Thymus (tissue), 11 donors: Measurements from ENCODE around the gene KCNIP1. TPM values are rescaled to one million over a fixed set of nuclear protein-coding genes. Genes with fewer than 3 reads are reported as not detected.

Experiments used
- DNase-seq, 9 donors: peaks; one replicate each; pipeline ENCODE4 v3.0.0-alpha.2; 2013; ENCODE audit warnings: low spot score in 9 of 9, low read depth in 6 of 9, missing footprints in 1 of 9
- H3K27ac ChIP-seq, 2 donors: one replicate each; pipeline ENCODE4 v1.5.1; 2013; ENCODE audit warnings: control low read depth in 1 of 2, low read depth in 1 of 2, low read length in 1 of 2, mild to moderate bottlenecking in 1 of 2, moderate library complexity in 1 of 2
- H3K27me3 ChIP-seq, 2 donors: one replicate each; pipeline ENCODE4 v1.5.1; 2013; ENCODE audit warnings: low read length in 1 of 2; ENCODE audit not compliant: control insufficient read depth in 2 of 2, insufficient read depth in 1 of 2
- H3K36me3 ChIP-seq, 2 donors: one replicate each; pipeline ENCODE4 v1.5.1; 2013; ENCODE audit warnings: low read length in 1 of 2, mild to moderate bottlenecking in 1 of 2, moderate library complexity in 1 of 2; ENCODE audit not compliant: control insufficient read depth in 2 of 2, insufficient read depth in 2 of 2
- H3K4me1 ChIP-seq, 2 donors: one replicate each; pipeline ENCODE4 v1.5.1; 2013; ENCODE audit warnings: low read length in 2 of 2; ENCODE audit not compliant: control insufficient read depth in 2 of 2, insufficient read depth in 2 of 2
- H3K4me3 ChIP-seq, 2 donors: one replicate each; pipeline ENCODE4 v1.5.1; 2013; ENCODE audit warnings: low read length in 2 of 2, control low read depth in 1 of 2, mild to moderate bottlenecking in 1 of 2
- H3K9me3 ChIP-seq, 2 donors: one replicate each; pipeline ENCODE4 v1.5.1; 2013; ENCODE audit warnings: low read length in 1 of 2, mild to moderate bottlenecking in 1 of 2; ENCODE audit not compliant: control insufficient read depth in 2 of 2, insufficient read depth in 1 of 2
- WGBS: extraction: QIAGEN DNeasy Blood & Tissue Kit; methylation state at CpG from one replicate; pipeline ENCODE4 v1.1.7; 2013; 5-methylcytosine and 5-hydroxymethylcytosine counted together
- polyA plus RNA-seq: library from polyadenylated mRNA; stranded (reverse); fragments of 200-250 nt; gene quantifications from one replicate; pipeline ENCODE4 v1.2.3, GENCODE V29; 2013
- total RNA-seq: library from RNA; stranded (reverse); fragments of 120-200 nt; gene quantifications from one replicate; pipeline ENCODE4 v1.2.4, GENCODE V29; 2013
- donor health status: healthy.

Gene KCNIP1
- total and polyA plus RNA-seq, 2 donors, result 0.09 to 0.23 TPM

- WGBS, result 90% methylated on average over 2 of the region's 2 CpGs
- H3K27me3 ChIP-seq, result no peaks in the 10 kb centered on the region
- no peak overlapping the region for H3K27ac ChIP-seq
- no peaks in the 10 kb centered on the region for H3K9me3 ChIP-seq
- H3K4me1 ChIP-seq, result no peaks in the 10 kb centered on the region
- H3K36me3 ChIP-seq, result no peaks in the 10 kb centered on the region
- DNase-seq, result no peak
- H3K4me3 ChIP-seq, result no peak overlapping the region
Measured at GRCh38 chr5:170523830-170524229, 20.0 kb downstream of the KCNIP1 start.

- WGBS, result 97% methylated on average over 3 of the region's 3 CpGs
- H3K4me1 ChIP-seq, result no peaks in the 10 kb centered on the region
- H3K27me3 ChIP-seq, result no peaks in the 10 kb centered on the region
- H3K27ac ChIP-seq, result no peak overlapping the region
- no peaks in the 10 kb centered on the region for H3K36me3 ChIP-seq
- no peak overlapping the region for H3K4me3 ChIP-seq
- no peaks in the 10 kb centered on the region for H3K9me3 ChIP-seq
- DNase-seq, result no peak
Measured at GRCh38 chr5:170524576-170524975, 20.8 kb downstream of the KCNIP1 start.

- Histone ChIP-seq H3K27ac (no peak overlapping the region), H3K36me3 (no peaks in the 10 kb centered on the region), H3K9me3 (no peaks in the 10 kb centered on the region), H3K27me3 (no peaks in the 10 kb centered on the region), H3K4me3 (no peak overlapping the region), H3K4me1 (no peaks in the 10 kb centered on the region)
- no peak for DNase-seq
- WGBS, result 97% methylated on average over 7 of the region's 7 CpGs
Measured at GRCh38 chr5:170525470-170526211, 21.8 kb downstream of the KCNIP1 start.

DNA sequence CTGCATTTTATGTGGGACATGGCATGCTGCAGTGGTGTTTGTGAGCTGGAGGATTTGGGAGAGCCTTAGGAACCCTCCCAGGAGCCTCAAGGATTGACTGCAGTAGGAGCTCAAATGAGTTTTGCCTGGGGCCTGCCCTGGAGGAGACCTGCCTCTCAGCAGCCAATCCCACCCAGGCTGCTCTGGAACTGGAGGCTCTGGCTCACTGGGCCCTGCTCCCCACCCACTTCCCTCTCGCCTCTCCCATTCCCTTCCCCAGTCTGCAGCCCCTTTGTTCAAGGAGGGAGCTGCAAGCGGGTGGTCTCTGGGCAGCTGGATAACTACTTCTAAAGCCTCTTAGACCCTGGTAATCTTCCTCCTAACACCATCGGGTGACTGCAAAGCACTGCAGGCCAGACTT lies 24.2 kb downstream of the KCNIP1 start:
- WGBS, result 94% methylated on average over 3 of the region's 3 CpGs
- Histone ChIP-seq H3K4me3 (no peak overlapping the region), H3K4me1 (no peaks in the 10 kb centered on the region), H3K9me3 (no peaks in the 10 kb centered on the region), H3K27me3 (peaks cover 0 to 3% of the 10 kb centered on the region in 2 donors), H3K27ac (no peak overlapping the region), H3K36me3 (no peaks in the 10 kb centered on the region)
- DNase-seq, result no peak

GRCh38 chr5:170528976-170529375 lies 25.2 kb downstream of the KCNIP1 start:
- 90% methylated on average over 1 of the region's 1 CpG for WGBS
- no peaks in the 10 kb centered on the region for H3K36me3 ChIP-seq
- no peaks in the 10 kb centered on the region for H3K4me1 ChIP-seq
- no peak for DNase-seq
- peaks cover 0 to 3% of the 10 kb centered on the region in 2 donors for H3K27me3 ChIP-seq
- no peak overlapping the region for H3K27ac ChIP-seq
- no peaks in the 10 kb centered on the region for H3K9me3 ChIP-seq
- no peak overlapping the region for H3K4me3 ChIP-seq

GRCh38 chr5:170532935-170533334 lies 29.1 kb downstream of the KCNIP1 start:
- Histone ChIP-seq H3K27ac (no peak overlapping the region), H3K4me3 (no peak overlapping the region), H3K4me1 (no peaks in the 10 kb centered on the region), H3K9me3 (no peaks in the 10 kb centered on the region), H3K36me3 (no peaks in the 10 kb centered on the region), H3K27me3 (peaks cover 0 to 3% of the 10 kb centered on the region in 2 donors)
- 76% methylated on average over 3 of the region's 3 CpGs for WGBS
- DNase-seq, result no peak

- H3K27me3 ChIP-seq, result peaks cover 0 to 3% of the 10 kb centered on the region in 2 donors
- no peaks in the 10 kb centered on the region for H3K9me3 ChIP-seq
- H3K4me1 ChIP-seq, result no peaks in the 10 kb centered on the region
- no peak overlapping the region for H3K4me3 ChIP-seq
- no peak overlapping the region for H3K27ac ChIP-seq
- WGBS, result 89% methylated on average over 5 of the region's 5 CpGs
- H3K36me3 ChIP-seq, result no peaks in the 10 kb centered on the region
- DNase-seq, result no peak
Measured at GRCh38 chr5:170533383-170533782, 29.6 kb downstream of the KCNIP1 start.

DNA sequence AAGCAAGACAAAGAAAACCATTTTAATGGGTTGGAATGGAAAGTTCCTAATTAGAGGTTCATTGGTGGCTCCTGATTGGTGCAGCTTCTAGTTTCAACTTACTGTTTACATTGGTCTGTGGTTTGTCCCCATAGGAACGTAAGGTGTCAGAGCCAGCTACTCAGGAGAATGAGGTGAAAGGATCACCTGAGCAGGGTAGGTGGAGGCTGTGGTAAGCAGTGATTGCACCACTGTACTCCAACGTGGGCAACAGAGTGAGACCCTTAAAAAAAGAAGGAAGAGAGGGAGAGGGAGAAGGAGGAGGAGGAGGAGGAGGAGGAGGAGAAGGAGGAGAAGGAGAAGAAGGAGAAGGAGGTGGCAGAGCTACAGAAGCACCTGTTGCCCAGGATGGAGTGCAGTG lies 30.4 kb downstream of the KCNIP1 start:
- Histone ChIP-seq H3K4me3 (no peak overlapping the region), H3K27ac (no peak overlapping the region), H3K9me3 (no peaks in the 10 kb centered on the region), H3K27me3 (peaks cover 0 to 3% of the 10 kb centered on the region in 2 donors), H3K4me1 (no peaks in the 10 kb centered on the region), H3K36me3 (no peaks in the 10 kb centered on the region)
- WGBS, result 9% methylated on average over 2 of the region's 2 CpGs
- peak in 1 of 9 donors; percentile 6 for DNase-seq

- no peak for DNase-seq
- Histone ChIP-seq H3K27me3 (peaks cover 2 to 3% of the 10 kb centered on the region in 2 donors), H3K4me1 (no peaks in the 10 kb centered on the region), H3K9me3 (no peaks in the 10 kb centered on the region), H3K4me3 (no peak overlapping the region), H3K36me3 (no peaks in the 10 kb centered on the region), H3K27ac (no peak overlapping the region)
- 95% methylated on average over 7 of the region's 7 CpGs for WGBS
Measured at GRCh38 chr5:170534941-170535340, 31.1 kb downstream of the KCNIP1 start.
